GM18502 (cell line): ENCODE measurements around the gene FLNA.
"Not testable (repeated sequence)": the region's sequence is repeated elsewhere in the genome, so short reads cannot be mapped to it uniquely, and the experiment has no call there.

Experiments
- ATAC-seq: cut with Tn5 transposase; IDR thresholded peaks from one replicate; pipeline ENCODE4 v1.9.1; 2021; ENCODE audit warnings: mild to moderate bottlenecking; ENCODE audit not compliant: unreplicated experiment, poor library complexity

FLNA gene

GRCh38 chrX:154309041-154309775 lies 65.2 kb downstream of the FLNA start:
- ATAC-seq = no peak

- ATAC-seq = no peak
Measured at GRCh38 chrX:154308108-154308946, 66.1 kb downstream of the FLNA start.

- ATAC-seq = no peak
Measured at GRCh38 chrX:154307202-154307601, 67.2 kb downstream of the FLNA start.

GRCh38 chrX:154305541-154306205 lies 68.8 kb downstream of the FLNA start:
- ATAC-seq = no peak

GRCh38 chrX:154304846-154305245 lies 69.6 kb downstream of the FLNA start:
- ATAC-seq = no peak

- ATAC-seq = no peak
Measured at GRCh38 chrX:154303476-154303875, 71.0 kb downstream of the FLNA start.

- ATAC-seq = not testable (repeated sequence)
Measured at GRCh38 chrX:154302998-154303397, 71.4 kb downstream of the FLNA start.

- ATAC-seq = no peak
Measured at GRCh38 chrX:154300816-154301215, 73.6 kb downstream of the FLNA start.
